IPS DF 4.7 (cell line): Measurements from ENCODE around the gene PLSCR1.
A peak's percentile ranks its signal among the peaks of the same experiment; 100 is the strongest.

Experiments used
- DNase-seq: peaks from one replicate; pipeline ENCODE4 v3.0.0-alpha.2; 2013; ENCODE audit warnings: low spot score; ENCODE audit errors: extremely low read depth

Gene PLSCR1, protein sequence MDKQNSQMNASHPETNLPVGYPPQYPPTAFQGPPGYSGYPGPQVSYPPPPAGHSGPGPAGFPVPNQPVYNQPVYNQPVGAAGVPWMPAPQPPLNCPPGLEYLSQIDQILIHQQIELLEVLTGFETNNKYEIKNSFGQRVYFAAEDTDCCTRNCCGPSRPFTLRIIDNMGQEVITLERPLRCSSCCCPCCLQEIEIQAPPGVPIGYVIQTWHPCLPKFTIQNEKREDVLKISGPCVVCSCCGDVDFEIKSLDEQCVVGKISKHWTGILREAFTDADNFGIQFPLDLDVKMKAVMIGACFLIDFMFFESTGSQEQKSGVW

DNA sequence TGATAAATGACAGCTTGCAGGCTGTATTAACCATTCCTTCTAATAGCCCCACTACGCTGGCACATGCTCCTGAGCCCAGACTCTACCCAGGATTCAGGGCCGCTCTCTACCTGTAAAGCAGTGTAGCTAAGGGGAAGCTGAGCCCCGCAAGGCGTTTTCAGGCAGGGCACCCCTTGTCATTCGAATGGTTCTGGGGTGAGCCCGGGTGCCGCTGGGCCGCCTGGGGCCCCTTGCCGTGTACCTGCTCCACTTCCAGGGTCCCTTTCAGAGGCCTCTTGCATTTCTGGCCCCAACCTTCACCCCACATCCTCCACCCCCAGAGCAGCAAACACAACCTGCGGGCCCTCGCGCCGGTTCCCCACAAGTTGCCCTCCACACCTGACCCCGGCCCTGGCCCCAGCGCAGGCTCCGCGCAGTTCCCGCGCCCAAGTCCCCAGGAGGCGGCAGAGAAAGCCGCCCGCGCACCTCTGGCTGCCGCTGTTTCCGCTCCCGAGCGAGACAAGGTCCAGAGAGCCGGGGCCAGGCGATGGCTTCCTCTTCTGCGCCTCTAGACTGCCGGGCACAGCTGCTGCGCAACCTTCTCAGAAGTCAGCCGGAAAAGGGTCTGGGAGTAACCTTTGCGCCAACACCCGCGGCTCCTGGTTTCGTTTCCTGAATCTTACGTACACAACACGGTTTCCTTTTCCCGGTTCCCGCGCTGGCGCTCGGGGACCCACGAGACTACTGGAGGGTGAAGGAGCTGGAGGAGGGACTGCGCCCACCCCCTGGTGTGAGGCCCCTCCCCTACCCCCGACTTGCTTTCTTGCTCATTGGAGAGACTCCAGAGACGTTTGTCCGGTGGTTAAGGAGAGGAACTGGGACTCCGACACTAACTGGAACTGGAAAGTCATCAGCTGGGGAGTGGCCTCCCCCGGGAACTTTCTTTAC, at the start of gene PLSCR1:
TSS of gene PLSCR1 (minus strand) at position 606 of the 927 bp plus-strand sequence. CDS start 8,055 bp downstream, outside the sequence.
- peak; percentile 80 for DNase-seq

DNA sequence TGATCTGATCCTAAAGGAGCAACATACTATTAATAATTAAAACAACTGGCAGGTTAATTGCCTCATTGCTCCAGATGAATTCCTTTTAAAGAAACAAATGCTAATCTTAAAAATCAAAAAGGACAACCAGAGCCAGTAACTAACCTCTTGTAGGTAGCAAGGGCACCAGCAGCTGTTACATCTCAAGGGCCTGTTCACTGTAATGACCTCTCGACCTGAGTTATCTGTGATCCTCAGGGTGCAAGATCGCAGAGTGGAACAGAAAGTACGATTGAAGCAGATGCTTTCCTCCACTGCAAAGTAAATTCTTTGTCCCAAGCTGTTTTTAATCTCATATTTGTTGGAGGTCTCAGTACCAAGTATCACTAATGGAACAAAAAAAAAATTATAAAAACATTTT, 49.4 kb upstream of the PLSCR1 start:
- no peak for DNase-seq

DNA sequence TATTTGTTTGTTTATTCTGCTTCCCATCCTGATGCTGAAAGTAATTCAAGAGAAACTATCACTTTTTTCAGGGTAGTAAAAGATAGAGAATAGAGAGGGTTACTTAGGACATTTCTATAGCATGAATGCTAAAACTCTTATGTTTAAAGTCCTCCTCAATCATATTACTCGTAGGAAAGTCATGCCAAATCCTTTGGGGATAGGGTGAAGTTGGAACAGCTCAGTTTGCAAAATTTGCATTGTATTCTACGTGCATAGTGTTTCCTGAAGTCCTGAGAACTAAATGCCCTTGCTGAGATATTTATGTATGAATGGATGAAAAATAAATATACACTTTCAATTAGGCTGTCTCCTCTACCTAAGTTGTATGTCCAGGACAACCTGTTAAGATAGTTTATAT, 46.1 kb upstream of the PLSCR1 start:
- no peak for DNase-seq

DNA sequence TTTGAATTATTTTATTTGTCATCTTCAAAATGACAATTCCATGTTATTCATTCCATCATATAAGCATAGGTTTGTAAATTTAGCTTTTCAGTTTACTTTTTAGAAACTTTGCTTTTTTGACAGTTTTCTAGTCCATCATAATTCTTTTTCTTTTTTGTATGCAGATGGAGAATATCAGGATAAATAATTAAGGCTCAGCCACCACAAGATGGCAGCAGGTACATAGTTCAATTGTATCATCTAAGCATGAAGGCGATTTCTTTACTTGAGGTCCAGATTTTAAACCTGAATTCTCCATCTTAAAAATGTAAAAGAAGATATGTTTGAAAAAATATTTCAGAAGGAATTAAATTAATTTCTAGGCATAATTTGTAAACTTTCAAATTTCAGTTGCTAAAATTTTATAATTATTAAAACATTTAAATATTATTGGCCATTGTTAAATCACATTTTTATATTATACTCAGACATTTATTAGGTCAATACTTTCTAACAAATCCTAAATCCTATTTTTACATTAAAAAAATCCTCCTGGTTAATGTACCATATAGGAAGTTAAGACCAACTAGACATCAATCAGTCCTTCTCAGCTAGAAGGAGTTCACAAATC, 45.6 kb upstream of the PLSCR1 start:
- no peak for DNase-seq

DNA sequence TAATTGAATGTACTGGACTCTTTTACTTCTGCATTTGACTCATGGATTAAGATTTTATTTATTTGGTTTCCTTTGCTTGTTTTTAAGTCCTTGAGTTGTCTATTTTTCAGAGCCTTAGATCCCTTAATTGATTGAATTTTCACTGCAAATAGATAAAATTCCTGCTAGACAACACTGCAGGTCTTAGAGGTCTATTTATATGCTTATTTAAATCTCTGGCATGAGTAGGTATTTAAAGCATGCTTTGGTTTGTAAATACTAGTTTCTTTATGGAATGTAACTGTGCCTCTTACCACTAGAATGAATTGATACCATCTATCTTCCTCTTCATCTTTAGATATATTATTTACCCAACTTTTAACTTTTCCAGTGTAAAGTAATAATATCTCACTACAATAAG, 40.7 kb upstream of the PLSCR1 start:
- DNase-seq: no peak

DNA sequence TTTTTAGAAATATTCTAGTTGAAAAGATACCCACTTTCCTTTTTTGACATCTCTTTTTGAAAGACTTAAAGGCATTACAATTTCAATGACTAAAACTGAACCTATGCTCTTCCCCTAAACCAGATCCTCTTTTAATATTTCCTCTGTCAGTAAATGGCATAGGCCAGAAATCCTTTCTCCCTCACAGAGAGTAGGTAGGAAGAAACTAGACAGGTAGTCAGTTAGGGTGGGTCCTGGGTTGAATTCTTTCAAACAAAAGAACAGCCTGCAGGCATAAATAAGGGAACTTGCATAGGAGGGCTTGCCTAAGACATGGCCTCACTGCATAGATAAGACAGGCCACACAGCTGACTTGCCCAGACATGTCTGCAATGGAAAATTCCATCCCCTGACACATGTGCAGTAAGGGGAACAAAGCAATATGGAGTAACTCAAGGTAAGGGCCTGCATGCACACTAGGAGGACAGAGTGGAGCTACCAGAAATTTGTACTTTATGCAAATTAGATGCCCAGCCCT, 37.6 kb upstream of the PLSCR1 start:
- no peak for DNase-seq

DNA sequence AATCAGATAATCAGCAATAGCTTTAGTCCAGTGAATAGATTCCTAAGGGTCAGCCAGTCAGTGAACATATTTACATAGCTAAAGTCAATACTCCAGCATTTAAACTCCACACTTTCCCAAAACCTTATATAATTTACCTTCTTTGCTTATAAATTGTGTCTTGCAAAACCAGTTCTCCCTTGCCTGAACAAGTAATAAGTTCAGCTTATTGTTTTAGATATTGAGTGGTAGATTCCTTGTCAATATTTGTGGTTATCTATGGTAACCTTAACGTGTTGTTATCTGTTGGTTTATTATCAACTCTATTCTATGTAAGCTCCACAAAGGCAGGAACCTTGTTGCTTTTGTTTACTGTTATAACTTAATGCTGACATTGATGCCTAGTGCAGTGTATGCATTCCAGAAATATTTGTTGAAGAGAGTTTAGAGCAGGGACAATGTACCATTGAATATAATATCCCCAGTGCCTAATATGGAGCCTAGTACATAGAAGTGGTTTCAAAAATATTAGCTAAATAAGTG, 36.7 kb upstream of the PLSCR1 start:
- no peak for DNase-seq

DNA sequence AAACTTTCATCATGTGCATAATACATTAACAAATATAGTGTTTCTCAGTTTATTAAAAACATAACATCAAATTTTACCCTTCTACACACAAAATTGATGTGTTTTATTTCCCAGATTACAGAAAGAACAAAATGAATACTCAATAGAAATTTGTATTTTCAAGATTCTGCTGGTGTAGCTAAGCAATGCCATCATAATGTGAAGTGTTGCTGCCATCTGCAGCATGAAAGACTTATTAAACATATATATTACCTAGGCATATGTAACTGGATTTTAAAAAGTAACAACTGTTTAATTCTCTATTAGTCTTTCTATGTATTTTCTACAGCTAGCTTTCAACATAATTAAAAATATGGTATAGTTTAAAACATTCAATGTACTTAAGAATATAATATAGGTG, 33.3 kb upstream of the PLSCR1 start:
- no peak for DNase-seq

DNA sequence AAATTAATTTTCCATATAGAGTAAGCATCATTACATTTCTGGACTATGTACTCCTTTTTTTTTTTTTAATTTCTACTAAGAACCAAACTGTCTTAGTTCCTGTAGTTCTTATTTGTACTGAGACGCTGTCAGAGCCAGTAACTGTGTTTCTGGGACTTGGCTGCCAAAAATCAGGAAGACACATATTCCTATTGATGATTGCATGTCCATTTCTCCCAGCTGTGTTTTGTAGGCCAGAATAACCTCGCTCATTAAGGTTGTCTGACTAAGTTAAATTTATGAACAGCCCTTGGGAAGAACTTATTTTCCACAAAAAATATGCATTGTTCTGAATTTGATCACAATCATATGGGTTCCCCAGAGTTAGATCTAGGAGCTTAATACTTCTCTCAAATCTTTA, 31.2 kb upstream of the PLSCR1 start:
- no peak for DNase-seq

DNA sequence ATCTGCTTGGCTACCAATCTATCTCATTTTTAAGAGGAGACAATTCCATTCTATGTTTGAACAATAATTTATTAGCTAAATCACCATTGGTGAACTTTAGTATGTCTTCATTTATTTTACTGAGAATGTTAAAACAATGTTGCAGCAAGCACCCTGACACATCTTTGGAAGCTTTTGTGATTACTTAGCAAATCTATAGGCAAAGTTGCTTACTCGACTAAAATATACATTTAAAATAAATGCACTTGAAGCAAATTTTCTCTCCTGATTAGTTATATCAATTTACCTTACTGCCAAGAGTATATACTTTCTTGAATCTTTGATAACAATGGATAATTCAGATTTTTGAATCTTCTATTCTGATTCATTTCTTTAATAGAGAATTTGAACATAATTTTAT, 29.8 kb upstream of the PLSCR1 start:
- no peak for DNase-seq

DNA sequence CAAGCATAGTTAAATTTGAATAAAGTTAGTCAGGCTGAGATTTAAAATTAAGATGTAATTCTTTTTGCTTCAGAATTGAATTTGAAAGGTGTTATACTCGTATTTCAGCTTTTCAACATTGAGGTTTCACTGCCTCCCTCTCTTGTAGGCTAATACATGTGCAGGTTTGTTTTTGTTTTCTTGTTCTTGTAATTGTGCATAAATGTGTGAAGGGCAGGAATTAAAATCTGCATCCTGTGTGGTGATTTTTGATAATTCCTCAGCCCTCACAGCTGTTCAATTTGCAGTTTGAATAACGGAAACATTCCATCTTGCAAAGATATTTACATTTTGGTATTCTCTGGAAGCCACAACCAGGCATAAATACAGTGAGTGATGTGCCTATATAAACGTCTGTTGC, 24.9 kb upstream of the PLSCR1 start:
- DNase-seq: no peak

DNA sequence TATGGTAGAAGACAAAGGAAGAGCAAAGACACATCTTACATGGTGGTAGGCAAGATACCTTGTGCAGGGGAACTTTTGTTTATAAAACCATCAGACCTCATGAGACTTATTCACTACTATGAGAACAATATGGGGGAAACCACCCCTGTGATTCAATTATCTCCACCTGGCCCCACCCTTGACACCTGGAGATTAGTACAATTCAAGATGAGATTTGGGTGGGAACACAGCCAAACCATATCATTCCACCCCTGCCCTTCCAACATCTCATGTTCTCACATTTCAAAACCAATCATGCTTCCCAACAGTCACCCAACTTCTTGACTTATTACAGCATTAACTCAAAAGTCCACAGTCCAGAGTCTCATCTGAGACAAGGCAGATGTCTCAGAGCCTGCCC, 21.7 kb upstream of the PLSCR1 start:
- no peak for DNase-seq

DNA sequence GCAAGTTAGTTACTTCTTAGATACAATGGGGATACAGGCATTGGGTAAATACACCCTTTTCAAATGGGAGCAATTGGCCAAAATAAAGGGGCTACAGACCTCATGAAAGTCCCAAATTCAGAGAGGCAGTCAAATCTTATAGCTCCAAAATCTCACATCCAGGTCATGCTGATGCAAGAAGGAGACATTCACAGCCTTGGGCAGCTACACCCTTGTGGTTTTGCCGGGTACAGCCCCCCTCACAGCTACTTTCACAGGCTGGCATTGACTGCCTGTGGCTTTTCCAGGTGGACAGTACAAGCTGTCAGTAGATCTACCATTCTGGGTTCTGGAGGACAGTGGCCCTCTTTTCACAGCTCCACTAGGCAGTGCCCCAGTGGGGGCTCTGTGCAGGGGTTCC, 17.5 kb upstream of the PLSCR1 start:
- no peak for DNase-seq

DNA sequence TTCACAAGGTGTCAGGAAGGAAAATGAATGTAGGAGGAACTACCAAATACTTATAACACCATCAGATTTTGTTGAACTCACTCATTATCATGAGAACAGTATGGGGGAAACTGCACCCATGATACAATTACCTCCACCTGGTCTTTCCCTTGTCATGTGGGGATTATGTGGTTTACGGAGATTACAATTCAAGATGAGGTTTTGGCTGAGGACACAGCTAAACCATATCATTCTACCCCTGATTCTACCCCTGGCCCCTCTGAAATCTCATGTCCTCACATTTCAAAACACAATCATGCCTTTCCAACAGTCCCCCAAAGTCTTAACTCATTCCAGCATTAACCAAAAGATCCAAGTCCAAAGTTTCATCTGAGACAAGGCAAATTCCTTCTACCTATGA, 17.1 kb upstream of the PLSCR1 start:
- no peak for DNase-seq

DNA sequence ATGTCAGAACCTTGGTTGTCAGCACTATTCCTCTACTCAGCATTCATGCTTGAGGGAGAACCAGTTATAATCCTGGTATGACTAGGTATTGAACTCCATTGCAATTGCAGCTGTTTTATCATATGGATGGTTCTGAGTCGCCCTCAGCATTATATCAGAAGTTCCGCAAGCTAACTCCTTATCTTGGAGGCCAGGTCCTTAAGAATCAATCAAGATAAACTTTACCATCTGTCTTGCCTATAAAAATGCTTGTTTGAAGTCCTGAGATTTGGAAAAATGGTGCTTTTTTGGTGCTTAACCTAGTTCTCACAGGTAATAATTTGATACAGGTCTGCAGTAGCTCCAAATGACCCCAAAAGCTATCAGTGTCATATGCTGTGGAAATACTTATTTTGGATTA, 16.3 kb upstream of the PLSCR1 start:
- DNase-seq: no peak

DNA sequence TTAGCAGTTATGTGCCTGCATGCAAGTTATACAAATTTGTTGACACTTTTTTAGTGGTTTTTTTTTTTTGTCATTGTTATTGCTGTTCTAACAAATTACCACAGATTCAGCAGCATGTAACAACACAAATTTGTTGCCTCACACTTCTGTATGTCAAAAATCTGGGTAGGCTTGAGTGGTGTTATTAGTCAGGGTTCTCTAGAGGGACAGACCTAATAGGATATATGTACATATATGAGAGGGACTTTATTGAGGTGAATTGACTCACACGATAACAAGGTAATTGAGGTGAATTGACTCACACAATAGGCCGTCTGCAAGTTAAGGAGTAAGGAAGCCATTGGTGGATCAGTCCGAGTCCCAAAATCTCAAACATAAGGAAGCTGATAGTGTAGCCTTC, 15.0 kb upstream of the PLSCR1 start:
- DNase-seq: no peak

DNA sequence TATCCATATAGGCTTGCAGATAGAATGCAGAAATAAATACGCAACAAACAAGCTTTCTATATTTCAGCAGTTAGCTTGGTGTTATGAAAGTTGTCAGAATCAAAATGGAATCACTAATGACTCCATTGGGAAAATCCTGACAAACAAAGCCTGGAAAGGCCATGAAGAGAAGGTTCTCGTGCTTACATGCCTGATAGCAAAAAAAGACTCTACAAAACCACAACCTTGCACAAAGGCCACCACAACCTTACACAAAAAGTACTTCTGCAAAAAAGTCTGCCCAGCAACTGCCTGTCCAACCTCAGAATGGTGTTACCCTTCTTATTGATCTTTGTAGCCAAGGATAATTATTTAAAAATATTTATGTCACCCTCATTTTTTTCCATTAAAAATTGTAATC, 14.4 kb upstream of the PLSCR1 start:
- DNase-seq: no peak

DNA sequence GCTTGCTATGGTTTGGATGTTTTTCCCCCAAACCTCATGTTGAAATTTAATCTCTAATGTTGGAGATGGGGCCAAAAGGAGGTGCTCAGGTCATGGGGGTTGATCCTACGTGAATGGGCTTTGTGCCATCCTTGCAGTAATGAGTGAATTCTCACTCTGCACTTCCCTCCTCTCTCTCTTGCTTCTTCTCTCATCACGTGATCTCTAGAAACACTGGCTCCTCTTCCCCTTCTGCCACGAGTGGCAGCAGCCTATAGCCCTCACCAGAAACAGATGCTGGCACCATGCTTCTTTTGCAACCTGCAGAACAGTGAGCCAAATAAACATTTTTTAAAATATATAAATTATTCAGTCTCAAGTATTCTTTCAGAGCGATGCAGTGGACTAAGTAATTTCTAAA, 13.3 kb upstream of the PLSCR1 start:
- no peak for DNase-seq

DNA sequence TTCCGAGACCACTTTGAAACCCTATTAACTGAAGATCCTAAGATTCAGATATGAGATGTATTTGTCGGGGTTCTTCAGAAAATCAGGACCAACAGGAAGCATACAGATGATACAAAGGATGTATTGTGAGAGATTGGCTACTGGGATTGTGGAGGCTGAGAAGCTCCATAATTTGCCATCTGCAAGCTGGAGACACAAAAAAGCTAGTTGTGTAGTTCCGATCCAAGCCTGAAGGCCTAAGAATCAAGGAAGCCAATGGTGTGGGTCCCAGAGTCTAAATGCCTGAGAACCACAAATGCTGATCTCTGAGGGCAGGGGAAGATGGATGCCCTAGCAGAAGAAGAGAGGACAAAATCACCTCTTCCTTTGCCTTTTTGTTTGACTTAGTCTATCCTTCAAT, 10.9 kb upstream of the PLSCR1 start:
- no peak for DNase-seq

DNA sequence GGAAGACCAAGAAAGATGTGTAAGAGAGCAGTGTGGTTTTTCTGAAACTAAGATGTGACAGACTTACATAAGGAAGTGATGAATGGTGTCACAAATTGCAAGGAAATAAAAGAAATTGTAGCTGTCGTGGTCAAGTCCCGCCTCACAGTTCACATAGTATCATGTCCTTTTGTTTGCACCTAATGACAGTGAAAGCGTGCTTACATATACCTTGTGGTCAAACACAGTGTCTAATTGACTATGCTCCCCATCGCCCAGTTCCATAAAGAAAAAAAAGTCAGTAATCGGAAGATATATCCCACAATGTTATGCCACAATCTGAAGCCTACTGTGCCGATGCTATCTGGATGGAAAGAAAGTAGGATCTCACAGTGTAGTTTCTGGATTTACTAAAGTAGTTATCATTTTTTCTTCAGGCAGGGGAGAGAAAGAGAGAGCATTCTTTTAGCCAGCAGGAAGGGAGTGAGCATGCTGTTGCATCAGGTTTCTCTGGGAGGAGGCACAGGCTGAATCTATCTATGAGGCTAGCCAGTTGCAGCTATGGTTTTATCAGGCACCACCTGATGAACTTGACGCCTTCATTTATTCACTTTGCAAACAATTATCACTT, 9.8 kb upstream of the PLSCR1 start:
- no peak for DNase-seq

DNA sequence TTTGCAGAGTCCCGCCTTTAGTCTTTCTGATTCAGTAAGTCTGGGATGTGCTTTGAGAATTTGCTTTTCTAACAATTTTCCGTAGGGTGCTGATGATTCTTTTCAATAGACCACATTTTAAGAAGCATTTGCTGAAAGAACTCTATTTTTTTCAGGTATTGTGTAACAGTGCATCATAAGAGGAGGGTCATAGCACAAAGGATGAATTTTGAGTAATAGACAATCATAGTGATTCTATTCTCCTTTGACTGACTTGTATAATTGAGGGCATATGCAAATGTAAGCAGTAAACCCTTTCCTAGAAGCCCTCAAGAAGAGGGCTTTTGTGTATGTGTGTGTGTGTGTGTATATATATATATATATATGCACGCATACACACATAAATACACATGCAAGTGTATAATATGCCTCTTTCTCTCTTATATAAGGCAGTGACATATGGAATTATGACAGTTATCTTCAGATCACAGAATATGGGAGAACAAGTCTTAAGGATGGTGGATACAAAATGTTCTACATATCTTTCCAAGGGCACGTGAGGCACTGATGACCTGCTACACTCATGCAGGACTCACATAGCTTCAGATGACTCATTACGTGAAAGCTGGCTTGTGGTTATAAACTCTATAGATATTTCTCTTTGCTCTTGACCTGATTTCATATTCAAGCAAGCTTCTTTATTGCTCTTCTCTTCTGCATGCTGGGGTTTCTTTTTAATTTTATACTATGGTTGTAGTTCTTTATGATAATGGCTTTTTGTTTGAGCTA, 6.5 kb upstream of the PLSCR1 start:
- DNase-seq: no peak
